Measurements from ENCODE around the gene CSDE1.

DNA sequence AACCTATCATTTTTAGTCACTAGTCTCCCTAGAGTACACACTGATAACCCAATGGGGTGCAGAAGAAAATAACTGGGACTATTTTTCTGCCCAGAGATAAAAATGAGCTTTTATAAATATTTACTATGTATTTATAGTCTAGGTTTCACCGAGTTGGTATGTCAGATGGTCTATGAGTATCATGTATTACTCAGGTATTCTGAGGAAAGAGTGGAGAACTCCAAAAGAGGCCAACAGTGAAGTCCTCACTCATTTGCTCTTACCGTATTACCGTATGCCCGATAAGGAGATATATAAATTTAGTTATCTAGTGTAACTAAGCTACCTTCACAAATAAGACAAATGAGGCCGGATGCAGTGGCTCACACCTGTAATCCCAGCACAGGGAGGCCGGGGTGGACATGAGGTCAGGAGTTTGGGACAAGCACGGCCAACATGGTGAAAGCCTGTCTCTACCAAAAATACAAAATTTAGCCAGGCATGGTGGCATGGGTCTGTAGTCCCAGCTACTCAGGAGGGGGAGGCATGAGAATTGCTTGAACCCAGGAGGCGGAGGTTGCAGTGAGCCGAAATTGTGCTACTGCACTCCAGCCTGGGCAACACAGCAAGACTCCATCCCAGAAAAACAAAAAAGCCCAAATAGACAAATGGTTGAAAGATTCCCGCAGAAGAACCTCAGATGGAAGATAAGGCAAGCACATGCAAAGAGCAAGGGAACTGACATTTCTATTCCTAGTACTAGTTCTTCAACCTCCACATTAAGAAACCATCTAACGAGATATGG is 15.6 kb downstream of the CSDE1 start:
- TF ChIP-seq, protein P1, sequence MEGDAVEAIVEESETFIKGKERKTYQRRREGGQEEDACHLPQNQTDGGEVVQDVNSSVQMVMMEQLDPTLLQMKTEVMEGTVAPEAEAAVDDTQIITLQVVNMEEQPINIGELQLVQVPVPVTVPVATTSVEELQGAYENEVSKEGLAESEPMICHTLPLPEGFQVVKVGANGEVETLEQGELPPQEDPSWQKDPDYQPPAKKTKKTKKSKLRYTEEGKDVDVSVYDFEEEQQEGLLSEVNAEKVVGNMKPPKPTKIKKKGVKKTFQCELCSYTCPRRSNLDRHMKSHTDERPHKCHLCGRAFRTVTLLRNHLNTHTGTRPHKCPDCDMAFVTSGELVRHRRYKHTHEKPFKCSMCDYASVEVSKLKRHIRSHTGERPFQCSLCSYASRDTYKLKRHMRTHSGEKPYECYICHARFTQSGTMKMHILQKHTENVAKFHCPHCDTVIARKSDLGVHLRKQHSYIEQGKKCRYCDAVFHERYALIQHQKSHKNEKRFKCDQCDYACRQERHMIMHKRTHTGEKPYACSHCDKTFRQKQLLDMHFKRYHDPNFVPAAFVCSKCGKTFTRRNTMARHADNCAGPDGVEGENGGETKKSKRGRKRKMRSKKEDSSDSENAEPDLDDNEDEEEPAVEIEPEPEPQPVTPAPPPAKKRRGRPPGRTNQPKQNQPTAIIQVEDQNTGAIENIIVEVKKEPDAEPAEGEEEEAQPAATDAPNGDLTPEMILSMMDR (IDR thresholded peaks at IDR 0.05; ENCODE audit: insufficient read depth, low read length, poor library complexity, severe bottlenecking): no peak
- no peak for TF ChIP-seq EZH2phosphoT487 (conservative IDR thresholded peaks at IDR 0.05; ENCODE audit: low read length)

Data from SU-DHL-6 (cell line).